Lower lobe of right lung (tissue), 2 donors: ENCODE measurements around the gene C13orf46. TPM values are rescaled to one million over a fixed set of nuclear protein-coding genes. Genes with fewer than 3 reads are reported as not detected.
A peak's percentile ranks its signal among the peaks of the same experiment; 100 is the strongest.

Experiments
- ATAC-seq, 2 donors: fragments of 200-7000 bp; cut with Tn5 transposase; one replicate each; pipeline ENCODE4 v1.9.1; 2020 to 2022; ENCODE audit warnings: mild to moderate bottlenecking in 2 of 2, moderate library complexity in 2 of 2
- DNase-seq: peaks from one replicate; pipeline ENCODE4 v3.0.0-alpha.2; 2020
- H3K27ac ChIP-seq: fragments of 200-600 bp; one replicate; pipeline ENCODE4 v1.8.0; 2022
- H3K27me3 ChIP-seq: fragments of 200-600 bp; one replicate; pipeline ENCODE4 v1.8.0; 2022; ENCODE audit warnings: low read depth
- H3K36me3 ChIP-seq: fragments of 200-600 bp; one replicate; pipeline ENCODE4 v1.8.0; 2022; ENCODE audit warnings: mild to moderate bottlenecking
- H3K4me1 ChIP-seq: fragments of 200-600 bp; one replicate; pipeline ENCODE4 v1.8.0; 2022
- H3K4me3 ChIP-seq: fragments of 200-600 bp; one replicate; pipeline ENCODE4 v1.8.0; 2022; ENCODE audit warnings: mild to moderate bottlenecking
- H3K9me3 ChIP-seq: fragments of 200-600 bp; one replicate; pipeline ENCODE4 v1.8.0; 2022
- intact Hi-C: fragments of 100-400 bp; cut with DNase I; formaldehyde crosslinking; loops from one replicate; pipeline ENCODE4 v1.11.0; 2022
- total RNA-seq: library from RNA; stranded (reverse); fragmentation: NEBNext Ultra II Directional; extraction: Animal tissue kit (Norgen Biotek cat#: 25700); gene quantifications from one replicate; pipeline ENCODE4 v1.2.1, GENCODE V29; 2021
- TF ChIP-seq, protein P1 (sequence below): fragments of 200-600 bp; IDR thresholded peaks from one replicate; pipeline ENCODE4 v1.8.0; 2022; ENCODE audit warnings: antibody characterized with exemption, mild to moderate bottlenecking
- donor health status: DM: no; HTN: yes; CAD: no; lungs with severe emphysema.

The C13orf46 gene
- total RNA-seq, 1 donor from 2014 or later = 14.0 TPM

DNA sequence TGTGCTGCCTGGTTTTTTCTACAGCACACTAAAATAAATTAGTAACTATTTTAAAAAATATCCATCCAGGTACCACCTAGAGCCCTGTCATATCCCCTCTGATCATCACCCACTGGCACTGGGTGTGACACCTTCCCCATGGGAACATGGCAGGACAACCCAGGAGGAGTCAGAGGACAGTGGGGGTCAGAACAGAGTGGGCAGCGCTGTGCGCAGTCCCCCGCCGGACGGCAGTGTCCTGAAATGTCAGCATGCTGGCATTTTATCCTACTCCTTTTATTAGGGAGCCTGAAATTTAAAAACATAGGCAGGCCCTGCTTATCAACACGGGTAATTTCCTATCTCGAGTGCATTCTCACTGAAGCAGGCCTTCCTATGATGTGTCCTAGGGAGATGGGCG, 67.9 kb downstream of the C13orf46 start:
- Histone ChIP-seq H3K36me3 (no peaks in the 10 kb centered on the region), H3K27ac (no peak overlapping the region), H3K27me3 (no peaks in the 10 kb centered on the region), H3K9me3 (no peaks in the 10 kb centered on the region), H3K4me3 (no peak overlapping the region), H3K4me1 (no peaks in the 10 kb centered on the region)
- intact Hi-C loops = no loop called here
- ATAC-seq = no peak
- TF ChIP-seq, protein P1, sequence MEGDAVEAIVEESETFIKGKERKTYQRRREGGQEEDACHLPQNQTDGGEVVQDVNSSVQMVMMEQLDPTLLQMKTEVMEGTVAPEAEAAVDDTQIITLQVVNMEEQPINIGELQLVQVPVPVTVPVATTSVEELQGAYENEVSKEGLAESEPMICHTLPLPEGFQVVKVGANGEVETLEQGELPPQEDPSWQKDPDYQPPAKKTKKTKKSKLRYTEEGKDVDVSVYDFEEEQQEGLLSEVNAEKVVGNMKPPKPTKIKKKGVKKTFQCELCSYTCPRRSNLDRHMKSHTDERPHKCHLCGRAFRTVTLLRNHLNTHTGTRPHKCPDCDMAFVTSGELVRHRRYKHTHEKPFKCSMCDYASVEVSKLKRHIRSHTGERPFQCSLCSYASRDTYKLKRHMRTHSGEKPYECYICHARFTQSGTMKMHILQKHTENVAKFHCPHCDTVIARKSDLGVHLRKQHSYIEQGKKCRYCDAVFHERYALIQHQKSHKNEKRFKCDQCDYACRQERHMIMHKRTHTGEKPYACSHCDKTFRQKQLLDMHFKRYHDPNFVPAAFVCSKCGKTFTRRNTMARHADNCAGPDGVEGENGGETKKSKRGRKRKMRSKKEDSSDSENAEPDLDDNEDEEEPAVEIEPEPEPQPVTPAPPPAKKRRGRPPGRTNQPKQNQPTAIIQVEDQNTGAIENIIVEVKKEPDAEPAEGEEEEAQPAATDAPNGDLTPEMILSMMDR = no peak
- DNase-seq = no peak

DNA sequence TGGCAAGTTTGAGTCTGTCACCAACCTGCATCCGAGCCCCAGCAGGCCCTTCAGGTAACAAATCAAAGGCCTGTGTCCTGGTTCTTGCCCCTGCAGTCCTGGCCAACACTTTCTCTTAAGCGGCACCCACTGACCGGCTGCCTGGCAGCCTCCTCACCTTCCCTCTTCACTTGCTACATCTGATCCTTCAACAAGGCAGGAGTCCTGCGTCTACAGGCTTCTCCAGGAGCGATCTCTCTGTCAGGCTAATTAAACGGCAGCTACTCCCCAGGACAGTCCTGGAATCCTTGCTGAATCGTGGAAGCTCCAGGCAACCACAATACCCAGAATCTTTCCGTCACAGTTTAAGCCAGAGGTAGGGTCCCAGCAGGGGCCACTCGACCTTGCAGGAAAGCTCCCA, 68.9 kb downstream of the C13orf46 start:
- intact Hi-C loops = no loop called here
- no peak overlapping the region for H3K4me3 ChIP-seq
- DNase-seq (no peak), ATAC-seq (no peak)
- no peaks in the 10 kb centered on the region for H3K27me3 ChIP-seq
- no peaks in the 10 kb centered on the region for H3K9me3 ChIP-seq
- TF ChIP-seq, protein P1 = no peak
- H3K4me1 ChIP-seq = no peaks in the 10 kb centered on the region
- H3K27ac ChIP-seq = no peak overlapping the region
- no peaks in the 10 kb centered on the region for H3K36me3 ChIP-seq

DNA sequence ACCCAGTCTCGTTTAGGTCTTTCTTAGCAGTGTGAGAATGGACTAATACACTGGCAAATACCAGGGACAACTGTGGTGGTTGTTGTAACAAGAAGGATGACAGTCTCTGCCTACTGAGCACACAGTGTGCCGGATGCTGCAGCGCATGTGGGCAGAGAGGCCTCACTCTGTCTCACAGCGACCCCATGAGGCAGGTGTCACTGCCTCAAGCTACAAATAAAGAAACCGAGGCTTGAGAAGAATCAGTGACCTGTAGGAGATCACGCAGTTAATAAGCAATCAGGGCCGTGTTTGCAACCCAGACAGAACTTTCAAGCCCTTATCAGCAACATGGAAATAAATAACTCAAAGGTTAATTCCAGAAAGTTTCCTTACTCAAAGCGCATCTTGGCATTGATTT, 69.5 kb downstream of the C13orf46 start:
- no peaks in the 10 kb centered on the region for H3K36me3 ChIP-seq
- H3K27me3 ChIP-seq = no peaks in the 10 kb centered on the region
- peak; percentile 78 to 87 for ATAC-seq
- H3K27ac ChIP-seq = no peak overlapping the region
- no peaks in the 10 kb centered on the region for H3K9me3 ChIP-seq
- no peak overlapping the region for H3K4me3 ChIP-seq
- TF ChIP-seq, protein P1 = peak; percentile 64
- H3K4me1 ChIP-seq = no peaks in the 10 kb centered on the region
- no peak for DNase-seq
- intact Hi-C loops = no loop called here

DNA sequence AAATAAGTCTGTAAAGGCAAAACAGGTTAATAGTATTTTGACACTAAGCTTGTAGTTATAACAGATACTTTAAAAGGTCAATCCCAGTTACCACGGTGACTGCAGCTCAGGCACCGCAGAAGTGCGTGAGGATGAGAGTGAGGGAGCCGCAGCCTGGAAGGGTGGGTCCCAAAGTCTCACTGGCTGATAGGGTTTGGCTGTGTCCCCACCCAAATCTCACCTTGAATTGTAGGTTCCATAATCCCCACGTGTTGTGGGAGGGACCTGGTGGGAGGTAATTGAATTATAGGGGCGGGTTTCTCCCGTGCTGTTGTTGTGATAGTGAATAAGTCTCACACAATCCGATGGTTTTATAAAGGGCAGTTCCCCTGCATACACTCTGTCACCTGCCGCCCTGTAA, 70.0 kb downstream of the C13orf46 start:
- DNase-seq (no peak), ATAC-seq (no peak)
- no peaks in the 10 kb centered on the region for H3K9me3 ChIP-seq
- intact Hi-C loops = no loop called here
- H3K27ac ChIP-seq = no peak overlapping the region
- H3K4me3 ChIP-seq = no peak overlapping the region
- no peaks in the 10 kb centered on the region for H3K27me3 ChIP-seq
- TF ChIP-seq, protein P1 = no peak
- H3K36me3 ChIP-seq = no peaks in the 10 kb centered on the region
- H3K4me1 ChIP-seq = no peaks in the 10 kb centered on the region

Other genes starting within 250 kb of the C13orf46 start
- 21.5 TPM for gene TMEM255B, start 214.8 kb downstream of the C13orf46 start, total RNA-seq
- gene GAS6, start 110.0 kb downstream of the C13orf46 start, total RNA-seq = 111 TPM
- 19.1 TPM for gene RASA3, start 158.5 kb upstream of the C13orf46 start, total RNA-seq
- 1.8 TPM for gene CFAP97D2, start 205.2 kb upstream of the C13orf46 start, total RNA-seq